ENCODE measurements around the gene GPRC5D. TPM values are rescaled to one million over a fixed set of nuclear protein-coding genes. Genes with fewer than 3 reads are reported as not detected.

The GPRC5D gene
- polyA plus RNA-seq, 3 donors from 2014 or later = 0.52 TPM; not detected in 2

GRCh38 chr12:12939888-12940287 lies 12.1 kb downstream of the GPRC5D start:
- Mint-ChIP-seq H3K27me3 (ENCODE audit: low read depth in 3 of 3) (peaks cover 1 to 4% (median 2%) of the 10 kb centered on the region in 3 donors), H3K4me3 (no peak overlapping the region), H3K36me3 (no peaks in the 10 kb centered on the region), H3K9me3 (no peaks in the 10 kb centered on the region), H3K4me1 (no peaks in the 10 kb centered on the region), H3K27ac (no peak overlapping the region)
- DNase-seq = no peak

GRCh38 chr12:12938541-12938940 lies 13.4 kb downstream of the GPRC5D start:
- Mint-ChIP-seq H3K9me3 (no peaks in the 10 kb centered on the region), H3K27me3 (ENCODE audit: low read depth in 3 of 3) (peaks cover 0 to 4% (median 2%) of the 10 kb centered on the region in 3 donors), H3K36me3 (no peaks in the 10 kb centered on the region), H3K4me3 (no peak overlapping the region), H3K4me1 (no peaks in the 10 kb centered on the region), H3K27ac (no peak overlapping the region)
- DNase-seq = no peak

- no peaks in the 10 kb centered on the region for H3K9me3 Mint-ChIP-seq
- H3K36me3 Mint-ChIP-seq = no peaks in the 10 kb centered on the region
- DNase-seq = no peak
- H3K4me1 Mint-ChIP-seq = no peaks in the 10 kb centered on the region
- peaks cover 0 to 4% (median 2%) of the 10 kb centered on the region in 3 donors for H3K27me3 Mint-ChIP-seq (ENCODE audit: low read depth in 3 of 3)
- no peak overlapping the region for H3K4me3 Mint-ChIP-seq
- no peak overlapping the region for H3K27ac Mint-ChIP-seq
These were observed 14.9 kb downstream of the GPRC5D start for GRCh38 chr12:12936983-12937491.

GRCh38 chr12:12934556-12934955 lies 17.4 kb downstream of the GPRC5D start:
- no peak overlapping the region for H3K27ac Mint-ChIP-seq
- DNase-seq = no peak
- no peaks in the 10 kb centered on the region for H3K9me3 Mint-ChIP-seq
- H3K36me3 Mint-ChIP-seq = no peaks in the 10 kb centered on the region
- peaks cover 0 to 4% (median 0%) of the 10 kb centered on the region in 3 donors for H3K27me3 Mint-ChIP-seq (ENCODE audit: low read depth in 3 of 3)
- no peaks in the 10 kb centered on the region for H3K4me1 Mint-ChIP-seq
- no peak overlapping the region for H3K4me3 Mint-ChIP-seq

GRCh38 chr12:12933742-12934141 lies 18.2 kb downstream of the GPRC5D start:
- H3K36me3 Mint-ChIP-seq = no peaks in the 10 kb centered on the region
- no peak for DNase-seq

GRCh38 chr12:12930633-12931219 lies 21.2 kb downstream of the GPRC5D start:
- H3K36me3 Mint-ChIP-seq = no peaks in the 10 kb centered on the region
- H3K4me3 Mint-ChIP-seq = no peak overlapping the region
- H3K9me3 Mint-ChIP-seq = no peaks in the 10 kb centered on the region
- peaks cover 1 to 6% (median 1%) of the 10 kb centered on the region in 3 donors for H3K27me3 Mint-ChIP-seq (ENCODE audit: low read depth in 3 of 3)
- no peak overlapping the region for H3K27ac Mint-ChIP-seq
- DNase-seq = no peak
- H3K4me1 Mint-ChIP-seq = no peaks in the 10 kb centered on the region

More at GRCh38 chr12:12933742-12934141, 18.2 kb downstream of the GPRC5D start:
- Mint-ChIP-seq H3K27ac (no peak overlapping the region), H3K9me3 (no peaks in the 10 kb centered on the region), H3K27me3 (ENCODE audit: low read depth in 3 of 3) (no peaks in the 10 kb centered on the region), H3K4me3 (no peak overlapping the region), H3K4me1 (no peaks in the 10 kb centered on the region)

DNA sequence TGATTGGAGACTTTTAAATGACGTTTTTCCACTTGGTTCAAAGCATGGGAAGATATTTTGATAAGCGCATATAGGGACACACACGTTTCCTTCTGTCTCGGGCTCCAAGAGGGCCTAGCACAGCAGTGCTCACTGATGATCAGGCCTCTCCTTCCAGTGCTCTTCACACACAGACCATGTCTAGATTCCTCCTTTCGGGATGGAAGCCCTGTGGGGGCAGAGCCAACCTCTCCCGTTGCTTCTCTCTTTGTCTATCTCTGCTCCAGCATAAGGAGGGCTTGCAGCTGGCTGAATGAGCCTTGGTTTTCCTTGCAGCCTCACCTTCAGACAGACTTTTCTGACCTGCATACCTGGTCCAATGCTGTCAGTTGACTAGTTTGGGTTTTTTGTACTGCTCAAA lies 22.3 kb downstream of the GPRC5D start:
- H3K4me1 Mint-ChIP-seq = no peaks in the 10 kb centered on the region
- no peak for DNase-seq
- H3K4me3 Mint-ChIP-seq = no peak overlapping the region
- no peaks in the 10 kb centered on the region for H3K9me3 Mint-ChIP-seq
- no peaks in the 10 kb centered on the region for H3K36me3 Mint-ChIP-seq
- H3K27me3 Mint-ChIP-seq (ENCODE audit: low read depth in 3 of 3) = peaks cover 1 to 6% (median 1%) of the 10 kb centered on the region in 3 donors
- no peak overlapping the region for H3K27ac Mint-ChIP-seq

DNA sequence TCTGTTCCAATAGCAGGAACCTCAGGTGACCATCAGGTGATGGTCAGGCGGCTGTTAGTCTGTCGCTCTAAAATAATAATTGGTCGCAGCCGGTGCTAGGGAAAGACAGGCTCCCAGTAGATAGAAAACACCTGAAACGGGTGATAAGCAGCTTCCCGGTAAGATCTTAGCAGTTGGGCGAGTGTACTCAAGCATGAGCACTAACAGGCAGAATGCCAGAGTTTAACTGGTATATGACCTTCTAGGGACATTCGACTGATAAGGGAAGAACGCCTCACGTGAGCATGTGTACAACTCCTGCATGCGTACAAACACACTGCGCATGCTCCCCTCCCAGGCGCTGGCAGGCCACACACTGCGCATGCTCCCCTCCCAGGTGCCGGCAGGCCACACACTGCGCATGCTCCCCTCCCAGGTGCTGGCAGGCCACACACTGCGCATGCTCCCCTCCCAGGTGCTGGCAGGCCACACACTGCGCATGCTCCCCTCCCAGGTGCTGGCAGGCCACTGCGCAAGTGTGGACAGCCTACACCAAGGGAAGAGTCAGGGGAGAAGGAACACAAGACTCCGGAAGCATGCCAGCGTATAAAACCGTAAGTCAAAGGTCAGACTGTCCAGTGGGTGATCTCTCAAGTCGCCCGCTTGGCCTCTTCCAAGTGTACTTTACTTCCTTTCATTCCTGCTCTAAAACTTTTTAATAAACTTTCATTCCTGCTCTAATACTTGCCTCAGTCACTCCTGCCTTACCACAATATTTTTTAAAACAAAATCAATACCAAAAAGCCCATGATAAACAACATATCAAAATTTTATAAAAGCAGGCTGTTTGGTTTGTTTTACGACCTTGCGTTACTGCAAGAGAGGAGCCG lies 24.5 kb downstream of the GPRC5D start:
- H3K27me3 Mint-ChIP-seq (ENCODE audit: low read depth in 3 of 3) = peaks cover 1 to 6% (median 1%) of the 10 kb centered on the region in 3 donors
- H3K36me3 Mint-ChIP-seq = no peaks in the 10 kb centered on the region
- peak; percentile 37 to 83 (median 44) for DNase-seq
- H3K27ac Mint-ChIP-seq = peak overlapping the region in 3 of 6 donors; percentile 40 to 73 (median 44)
- H3K4me3 Mint-ChIP-seq = peak overlapping the region; percentile 8 to 82 (median 62)
- H3K4me1 Mint-ChIP-seq = no peaks in the 10 kb centered on the region
- no peaks in the 10 kb centered on the region for H3K9me3 Mint-ChIP-seq

- Mint-ChIP-seq H3K36me3 (no peaks in the 10 kb centered on the region), H3K27ac (no peak overlapping the region), H3K4me3 (no peak overlapping the region), H3K9me3 (no peaks in the 10 kb centered on the region), H3K27me3 (ENCODE audit: low read depth in 3 of 3) (peaks cover 1 to 6% (median 1%) of the 10 kb centered on the region in 3 donors), H3K4me1 (no peaks in the 10 kb centered on the region)
- DNase-seq = no peak
These were observed 25.3 kb downstream of the GPRC5D start for GRCh38 chr12:12926571-12927071.

- no peak for DNase-seq
- no peak overlapping the region for H3K4me3 Mint-ChIP-seq
- no peaks in the 10 kb centered on the region for H3K4me1 Mint-ChIP-seq
- no peak overlapping the region for H3K27ac Mint-ChIP-seq
- H3K36me3 Mint-ChIP-seq = no peaks in the 10 kb centered on the region
- H3K9me3 Mint-ChIP-seq = no peaks in the 10 kb centered on the region
- H3K27me3 Mint-ChIP-seq (ENCODE audit: low read depth in 3 of 3) = peaks cover 1 to 6% (median 1%) of the 10 kb centered on the region in 3 donors
These were observed 26.6 kb downstream of the GPRC5D start for GRCh38 chr12:12925388-12925787.

DNA sequence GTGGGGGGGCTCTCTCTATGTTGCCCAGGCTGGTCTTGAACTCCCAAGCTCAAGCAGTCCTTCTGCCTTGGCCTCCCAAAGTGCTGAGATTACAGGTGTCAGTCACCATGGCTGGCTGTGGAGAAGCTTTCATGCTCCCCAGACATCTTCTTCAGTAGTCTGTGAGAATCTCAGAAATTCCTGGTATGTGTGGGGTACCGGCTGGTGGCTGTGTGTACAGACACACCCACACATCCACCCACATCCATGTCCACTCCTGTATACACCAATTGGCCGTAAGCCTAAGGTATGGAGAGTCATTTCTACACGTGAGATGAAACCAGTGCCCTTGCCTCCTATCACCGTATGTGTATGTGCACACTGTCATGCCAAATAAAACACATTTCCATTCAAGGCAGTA lies 27.8 kb downstream of the GPRC5D start:
- H3K9me3 Mint-ChIP-seq = no peaks in the 10 kb centered on the region
- no peaks in the 10 kb centered on the region for H3K36me3 Mint-ChIP-seq
- H3K4me1 Mint-ChIP-seq = no peaks in the 10 kb centered on the region
- no peak overlapping the region for H3K4me3 Mint-ChIP-seq
- peaks cover 1 to 6% (median 1%) of the 10 kb centered on the region in 3 donors for H3K27me3 Mint-ChIP-seq (ENCODE audit: low read depth in 3 of 3)
- H3K27ac Mint-ChIP-seq = no peak overlapping the region
- no peak for DNase-seq

DNA sequence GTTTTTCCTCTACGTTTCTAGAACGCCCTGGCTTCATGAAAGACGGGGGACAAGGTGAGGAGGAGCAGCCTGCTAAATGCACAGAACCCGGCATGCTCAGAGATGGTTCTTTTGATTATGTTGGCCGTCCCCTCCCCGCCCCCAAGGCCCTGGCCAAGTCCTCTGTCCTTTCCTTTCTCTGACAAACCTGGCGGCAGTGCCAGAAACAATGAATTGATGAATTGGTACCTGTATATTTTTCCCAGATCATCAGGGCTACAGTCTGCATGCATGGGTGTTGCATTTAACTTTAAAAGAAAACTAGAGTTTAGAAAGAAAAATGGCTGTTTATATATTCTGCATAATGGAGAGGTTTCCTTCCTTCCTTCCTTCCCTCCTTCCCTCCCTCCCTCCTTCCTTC lies 29.0 kb downstream of the GPRC5D start:
- Mint-ChIP-seq H3K27ac (no peak overlapping the region), H3K27me3 (ENCODE audit: low read depth in 3 of 3) (peaks cover 6% of the 10 kb centered on the region in 3 donors), H3K4me3 (no peak overlapping the region), H3K36me3 (no peaks in the 10 kb centered on the region), H3K4me1 (no peaks in the 10 kb centered on the region), H3K9me3 (no peaks in the 10 kb centered on the region)
- DNase-seq = no peak

DNA sequence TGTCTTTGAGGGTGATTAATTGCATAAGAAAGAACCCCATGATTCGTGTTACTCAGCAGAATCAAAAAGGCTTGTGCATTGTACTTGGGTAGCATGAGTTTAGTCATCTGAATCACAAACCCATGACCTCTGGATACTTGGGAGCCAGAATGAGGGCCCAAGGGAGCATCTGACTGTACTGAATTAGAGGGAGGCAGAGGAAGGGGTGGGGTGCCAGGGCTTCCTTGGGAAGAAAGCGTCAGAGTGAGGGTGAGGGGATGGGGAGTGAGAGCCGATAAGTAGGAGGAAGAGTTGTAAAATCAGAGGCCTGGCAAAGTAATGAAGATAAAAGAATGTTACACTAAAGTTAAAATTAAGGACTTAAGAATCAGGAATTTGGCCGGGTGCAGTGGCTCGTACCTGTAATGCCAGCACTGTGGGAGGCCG lies 29.8 kb downstream of the GPRC5D start:
- H3K4me1 Mint-ChIP-seq = no peaks in the 10 kb centered on the region
- no peaks in the 10 kb centered on the region for H3K9me3 Mint-ChIP-seq
- H3K4me3 Mint-ChIP-seq = no peak overlapping the region
- no peaks in the 10 kb centered on the region for H3K36me3 Mint-ChIP-seq
- peaks cover 5 to 6% (median 6%) of the 10 kb centered on the region in 3 donors for H3K27me3 Mint-ChIP-seq (ENCODE audit: low read depth in 3 of 3)
- DNase-seq = no peak
- H3K27ac Mint-ChIP-seq = no peak overlapping the region

All from immature natural killer cell (primary cell).